Neural cell (in vitro differentiated cells): ENCODE results near the gene TAF1B.

Experiments
- CTCF ChIP-seq: fragments of 450-650 bp; IDR thresholded peaks from 2 replicates; pipeline ENCODE4 v1.5.1; 2014; ENCODE audit warnings: antibody characterized with exemption, mild to moderate bottlenecking, moderate library complexity; ENCODE audit not compliant: poor library complexity, severe bottlenecking
- EZH2 ChIP-seq: fragments of 200-600, 300-800 bp; shearing (Covaris generic), sonication (generic); IDR thresholded peaks from 2 replicates; pipeline ENCODE4 v1.6.1; 2014; ENCODE audit warnings: antibody characterized with exemption, low read length, borderline replicate concordance, mild to moderate bottlenecking; ENCODE audit not compliant: insufficient read depth, poor library complexity, severe bottlenecking
- POLR2AphosphoS5 ChIP-seq: IDR thresholded peaks from 2 replicates; pipeline ENCODE4 v1.6.1; 2012

DNA sequence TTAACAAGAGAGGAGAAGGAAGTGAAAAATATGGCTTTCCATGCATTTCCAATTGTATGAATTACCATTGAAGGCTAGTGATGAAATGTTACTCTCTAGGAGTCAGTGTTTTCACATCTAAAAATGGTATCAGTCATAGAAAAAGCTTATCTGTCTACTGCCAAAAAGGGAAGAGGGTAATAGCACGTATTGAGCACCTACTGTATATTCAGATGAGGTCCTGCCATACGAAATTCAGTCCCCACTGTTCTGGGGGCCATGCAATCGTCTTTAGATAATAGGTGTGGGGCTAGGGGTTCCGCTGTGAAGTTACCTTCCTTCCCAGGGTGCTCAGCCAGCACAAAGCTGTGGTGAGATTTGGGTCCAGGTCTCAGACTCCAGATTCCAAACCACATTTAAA is 94.0 kb downstream of the TAF1B start:
- TF ChIP-seq EZH2, result no peak
- TF ChIP-seq CTCF, result no peak
- no peak for TF ChIP-seq POLR2AphosphoS5
